Prostate gland (tissue), 2 donors: Measurements from ENCODE around the gene MALRD1.

Experiments
- CTCF ChIP-seq, 4 experiments: fragments of 200-600 bp in 2 of 4; fragments of 450-650 bp in 2 of 4; sonication (generic) in 2 of 4; IDR thresholded peaks; 1 replicate in 3 of 4; 2 replicates in 1 of 4; pipeline ENCODE4 v1.5.1; 2016 to 2019; ENCODE audit warnings: antibody characterized with exemption in 4 of 4, mild to moderate bottlenecking in 2 of 4, moderate library complexity in 2 of 4
- POLR2A ChIP-seq: fragments of 450-650 bp; IDR thresholded peaks from one replicate; pipeline ENCODE4 v1.6.1; 2016; ENCODE audit warnings: antibody characterized with exemption, mild to moderate bottlenecking
- POLR2AphosphoS5 ChIP-seq: sonication (generic); formaldehyde crosslinking; IDR thresholded peaks from one replicate; pipeline ENCODE4 v1.6.1; 2017; ENCODE audit warnings: antibody characterized with exemption

GRCh38 chr10:19468413-19468812 lies 419.8 kb downstream of the MALRD1 start:
- no peak for TF ChIP-seq CTCF (IDR thresholded peaks at IDR 0.05)
- TF ChIP-seq POLR2A, result no peak
- no peak for TF ChIP-seq POLR2AphosphoS5
